HEK293 (cell line): Measurements from ENCODE around the gene STEAP3.

Experiments
- CTCF ChIA-PET: fragments of 350-600 bp; formaldehyde crosslinking; extraction: SDS; loops from one replicate; lab custom pipeline; 2021; ENCODE audit warnings: antibody characterized with exemption; lab: Yijun Ruan, JAX
- POLR2A ChIA-PET: fragments of 300-600 bp; formaldehyde crosslinking; extraction: SDS; loops from one replicate; lab custom pipeline; 2020; ENCODE audit warnings: antibody characterized with exemption, inconsistent platforms; lab: Yijun Ruan, JAX
- H3K27ac ChIP-seq: fragments of 200-500 bp; sonication (Bioruptor generic); 2 replicates; pipeline ENCODE4 v1.5.1; 2014; ENCODE audit warnings: low read depth, low read length, control low read depth, inconsistent platforms; ENCODE audit errors: extremely low read depth
- H3K36me3 ChIP-seq, 2 experiments: fragments of 200-500 bp in 1 of 2; sonication (Bioruptor generic) in 1 of 2; 1 replicate in 1 of 2; 2 replicates in 1 of 2; pipeline ENCODE4 v1.5.1; 2014 to 2017; ENCODE audit warnings: inconsistent platforms in 2 of 2, low read length in 2 of 2; ENCODE audit not compliant: control insufficient read depth in 2 of 2, insufficient read depth in 1 of 2
- H3K4me1 ChIP-seq: fragments of 200-500 bp; sonication (Bioruptor generic); 2 replicates; pipeline ENCODE4 v1.5.1; 2014; ENCODE audit warnings: mild to moderate bottlenecking, low read length, inconsistent platforms; ENCODE audit not compliant: control insufficient read depth, insufficient read depth
- H3K4me3 ChIP-seq: 2 replicates; pipeline ENCODE4 v1.5.1; 2011; ENCODE audit warnings: low read depth, mild to moderate bottlenecking, control low read depth, low read length, moderate library complexity
- H3K9me3 ChIP-seq: fragments of 200-500 bp; sonication (Bioruptor generic); 2 replicates; pipeline ENCODE4 v1.5.1; 2014; ENCODE audit warnings: low read depth, low read length, inconsistent platforms; ENCODE audit not compliant: control insufficient read depth, insufficient read depth
- BCL11A ChIP-seq: fragments of 450-650 bp; formaldehyde crosslinking; IDR thresholded peaks from 2 replicates; pipeline ENCODE4 v1.5.1; 2016; ENCODE audit warnings: low read depth, missing biosample characterization, missing genetic modification characterization
- BCL6B ChIP-seq: fragments of 450-650 bp; formaldehyde crosslinking; IDR thresholded peaks from 2 replicates; pipeline ENCODE4 v1.5.1; 2017; ENCODE audit warnings: missing biosample characterization, missing genetic modification characterization
- HOXA7 ChIP-seq: sonication (generic); formaldehyde crosslinking; IDR thresholded peaks from 2 replicates; pipeline ENCODE4 v1.8.1; 2022; ENCODE audit warnings: missing genetic modification reagents, borderline replicate concordance
- KLF1 ChIP-seq: fragments of 450-650 bp; formaldehyde crosslinking; IDR thresholded peaks from 2 replicates; pipeline ENCODE4 v1.5.1; 2016; ENCODE audit warnings: missing biosample characterization, missing genetic modification characterization
- KLF17 ChIP-seq: fragments of 450-650 bp; formaldehyde crosslinking; IDR thresholded peaks from 2 replicates; pipeline ENCODE4 v1.5.1; 2016; ENCODE audit warnings: missing biosample characterization, missing genetic modification characterization
- MYNN ChIP-seq: fragments of 450-650 bp; formaldehyde crosslinking; IDR thresholded peaks from 2 replicates; pipeline ENCODE4 v1.5.1; 2016; ENCODE audit warnings: missing biosample characterization, missing genetic modification characterization, borderline replicate concordance
- SP3 ChIP-seq: fragments of 450-650 bp; formaldehyde crosslinking; IDR thresholded peaks from 2 replicates; pipeline ENCODE4 v1.5.1; 2016; ENCODE audit warnings: missing biosample characterization, missing genetic modification characterization
- ZBTB8A ChIP-seq: fragments of 450-650 bp; formaldehyde crosslinking; IDR thresholded peaks from 2 replicates; pipeline ENCODE4 v1.5.1; 2016; ENCODE audit warnings: missing biosample characterization, missing genetic modification characterization
- ZNF121 ChIP-seq: fragments of 450-650 bp; formaldehyde crosslinking; IDR thresholded peaks from 2 replicates; pipeline ENCODE4 v1.5.1; 2016; ENCODE audit warnings: missing biosample characterization, missing genetic modification characterization
- ZNF132 ChIP-seq: fragments of 450-650 bp; formaldehyde crosslinking; IDR thresholded peaks from 2 replicates; pipeline ENCODE4 v1.5.1; 2017; ENCODE audit warnings: missing biosample characterization, missing genetic modification characterization, borderline replicate concordance
- ZNF148 ChIP-seq: fragments of 450-650 bp; formaldehyde crosslinking; IDR thresholded peaks from 2 replicates; pipeline ENCODE4 v1.5.0; 2017; ENCODE audit warnings: missing biosample characterization, missing genetic modification characterization, borderline replicate concordance
- ZNF16 ChIP-seq: fragments of 450-650 bp; formaldehyde crosslinking; IDR thresholded peaks from 2 replicates; pipeline ENCODE4 v1.5.1; 2016; ENCODE audit warnings: low read depth, missing biosample characterization, missing genetic modification characterization
- ZNF174 ChIP-seq: fragments of 450-650 bp; formaldehyde crosslinking; IDR thresholded peaks from 2 replicates; pipeline ENCODE4 v1.5.0; 2017; ENCODE audit warnings: missing biosample characterization, mild to moderate bottlenecking, missing genetic modification characterization
- ZNF26 ChIP-seq: fragments of 450-650 bp; formaldehyde crosslinking; IDR thresholded peaks from 2 replicates; pipeline ENCODE4 v1.5.1; 2016; ENCODE audit warnings: missing biosample characterization, missing genetic modification characterization
- ZNF274 ChIP-seq, 2 experiments: fragments of 200-500 bp in 1 of 2; fragments of 450-650 bp in 1 of 2; sonication (Bioruptor generic) in 1 of 2; formaldehyde crosslinking in 1 of 2; IDR thresholded peaks; 2 replicates each; pipeline versions ENCODE4 v1.5.1 to v1.6.1; 2014 to 2016; ENCODE audit warnings: borderline replicate concordance in 1 of 2, inconsistent platforms in 1 of 2, low read length in 1 of 2, missing biosample characterization in 1 of 2, missing genetic modification characterization in 1 of 2
- ZNF280C ChIP-seq: fragments of 450-650 bp; formaldehyde crosslinking; IDR thresholded peaks from 2 replicates; pipeline ENCODE4 v1.5.1; 2016; ENCODE audit warnings: missing biosample characterization, missing genetic modification characterization
- ZNF366 ChIP-seq: fragments of 450-650 bp; formaldehyde crosslinking; conservative IDR thresholded peaks from 2 replicates; pipeline ENCODE4 v1.5.1; 2016; ENCODE audit warnings: missing biosample characterization, missing genetic modification characterization
- ZNF404 ChIP-seq: fragments of 450-650 bp; formaldehyde crosslinking; IDR thresholded peaks from 2 replicates; pipeline ENCODE4 v1.5.1; 2017; ENCODE audit warnings: missing biosample characterization, missing genetic modification characterization
- ZNF48 ChIP-seq: fragments of 450-650 bp; formaldehyde crosslinking; IDR thresholded peaks from 2 replicates; pipeline ENCODE4 v1.5.1; 2016; ENCODE audit warnings: missing biosample characterization, missing genetic modification characterization
- ZNF513 ChIP-seq: fragments of 450-650 bp; IDR thresholded peaks from 2 replicates; pipeline ENCODE4 v1.5.1; 2018; ENCODE audit warnings: missing biosample characterization, missing genetic modification characterization
- ZNF626 ChIP-seq: fragments of 450-650 bp; sonication (Bioruptor Pico); formaldehyde crosslinking; IDR thresholded peaks from 2 replicates; pipeline ENCODE4 v1.5.1; 2018; ENCODE audit warnings: missing biosample characterization, missing genetic modification characterization, inconsistent platforms
- ZNF701 ChIP-seq: fragments of 450-650 bp; formaldehyde crosslinking; IDR thresholded peaks from 2 replicates; pipeline ENCODE4 v1.5.1; 2016; ENCODE audit warnings: missing biosample characterization, missing genetic modification characterization
- ZNF707 ChIP-seq: fragments of 450-650 bp; formaldehyde crosslinking; IDR thresholded peaks from 2 replicates; pipeline ENCODE4 v1.5.1; 2016; ENCODE audit warnings: missing biosample characterization, missing genetic modification characterization

Gene STEAP3

GRCh38 chr2:119225926-119226325 lies 2.3 kb downstream of the STEAP3 start:
- Histone ChIP-seq H3K27ac (no peak overlapping the region), H3K4me3 (no peak overlapping the region), H3K4me1 (peaks cover 6% of the 10 kb centered on the region; the same call in 1 of the 2 replicates)
- no peak for TF ChIP-seq MYNN (tag by site-specific recombination)
- no peak for TF ChIP-seq ZNF366 (tag by site-specific recombination)
- no peak for TF ChIP-seq SP3 (tag by site-specific recombination)
- TF ChIP-seq ZNF707 (tag by site-specific recombination), result no peak
- TF ChIP-seq ZBTB8A, result no peak
- TF ChIP-seq KLF1, result no peak
- no peak for TF ChIP-seq ZNF513 (tag by site-specific recombination)
- TF ChIP-seq ZNF16 (tag by site-specific recombination), result no peak
- no peak for TF ChIP-seq ZNF48 (tag by site-specific recombination)
- no peak for TF ChIP-seq ZNF404 (tag by site-specific recombination)
- TF ChIP-seq ZNF121 (tag by site-specific recombination), result no peak
- no peak for TF ChIP-seq ZNF132 (tag by site-specific recombination)
- TF ChIP-seq, all 188 proteins: peak for 0
- POLR2A ChIA-PET, result no interaction called here
- Histone ChIP-seq H3K9me3 (no peaks in the 10 kb centered on the region), H3K36me3 (peaks cover 0 to 7% of the 10 kb centered on the region in 2 experiments; a peak in 1 of 3 replicates)
- CTCF ChIA-PET, result interaction anchor here (0.9 to 3.4 kb wide), 3 partner anchors 8 to 65 kb away, joined by 4 to 18 read pairs (median 5); no protein-coding TSS in a partner anchor

GRCh38 chr2:119227346-119227745 lies 3.7 kb downstream of the STEAP3 start:
- Histone ChIP-seq H3K36me3 (peaks cover 0 to 7% of the 10 kb centered on the region in 2 experiments; a peak in 1 of 3 replicates), H3K4me1 (peaks cover 6% of the 10 kb centered on the region; the same call in 1 of the 2 replicates), H3K4me3 (no peak overlapping the region), H3K27ac (no peak overlapping the region), H3K9me3 (no peaks in the 10 kb centered on the region)
- ChIA-PET POLR2A (no interaction called here), CTCF (interaction anchor here (1.2 to 3.4 kb wide), 2 partner anchors 8 to 38 kb away, joined by 4 to 18 read pairs; no protein-coding TSS in a partner anchor)
- TF ChIP-seq BCL11A (tag by site-specific recombination) (no peak), KLF17 (tag by site-specific recombination) (no peak), ZNF174 (tag by site-specific recombination) (no peak), HOXA7 (CRISPR knock-in tag) (no peak), ZNF626 (no peak), ZNF48 (tag by site-specific recombination) (no peak), ZNF274 (IDR thresholded peaks at IDR 0.05; ENCODE audit: low read length) (no peak), ZNF274 (tag by site-specific recombination; IDR thresholded peaks at IDR 0.05; ENCODE audit: borderline replicate concordance) (no peak), ZNF148 (tag by site-specific recombination) (no peak), ZNF26 (tag by site-specific recombination) (no peak), ZNF280C (tag by site-specific recombination) (no peak), BCL6B (tag by site-specific recombination) (no peak), ZNF701 (tag by site-specific recombination) (no peak)
